Panc1 (cell line): ENCODE results near the gene KRT73. TPM values are rescaled to one million over a fixed set of nuclear protein-coding genes. Genes with fewer than 3 reads are reported as not detected.

Experiments used
- ATAC-seq: fragments of 200-7000 bp; cut with Tn5 transposase; 2 replicates; pipeline ENCODE4 v1.9.1; 2020; ENCODE audit warnings: mild to moderate bottlenecking, moderate library complexity
- BruUV-seq: library from RNA; stranded (reverse); fragments of 400-500 nt; replicated peaks from 2 replicates; lab custom pipeline; 2021; lab: Mats Ljungman, UMichigan
- CTCF ChIA-PET: fragments of 300-600 bp; sonication (Branson Sonifier 250); formaldehyde crosslinking; loops from one replicate; lab custom pipeline; 2022; ENCODE audit warnings: antibody characterized with exemption; lab: Charles Lee
- POLR2A ChIA-PET: fragments of 300-600 bp; sonication (Branson Sonifier 250); formaldehyde crosslinking; loops from one replicate; lab custom pipeline; 2022; ENCODE audit warnings: antibody characterized with exemption; lab: Charles Lee
- DNase-seq: peaks from one replicate; pipeline ENCODE4 v3.0.0-alpha.2; 2010; ENCODE audit warnings: low read depth, low spot score
- H3K27ac ChIP-seq: 2 replicates; pipeline ENCODE4 v1.5.1; 2011; ENCODE audit warnings: mild to moderate bottlenecking, low read length, inconsistent platforms
- H3K27me3 ChIP-seq: fragments of 200-500 bp; sonication (Bioruptor generic); 2 replicates; pipeline ENCODE4 v1.6.0; 2014; ENCODE audit warnings: low read length, inconsistent platforms; ENCODE audit not compliant: control insufficient read depth, insufficient read depth
- H3K36me3 ChIP-seq: fragments of 200-500 bp; sonication (Bioruptor generic); 2 replicates; pipeline ENCODE4 v1.5.1; 2014; ENCODE audit warnings: inconsistent platforms, mild to moderate bottlenecking, low read length, moderate library complexity; ENCODE audit not compliant: control insufficient read depth, insufficient read depth
- H3K4me1 ChIP-seq: 2 replicates; pipeline ENCODE4 v1.5.1; 2011; ENCODE audit warnings: inconsistent platforms, mild to moderate bottlenecking, low read length, moderate library complexity; ENCODE audit not compliant: control insufficient read depth, insufficient read depth
- H3K4me3 ChIP-seq, 2 experiments: 2 replicates each; pipeline ENCODE4 v1.5.1; 2011 to 2012; ENCODE audit warnings: low read depth in 2 of 2, low read length in 2 of 2, mild to moderate bottlenecking in 2 of 2, inconsistent platforms in 1 of 2, moderate library complexity in 1 of 2
- H3K9me3 ChIP-seq: fragments of 200-500 bp; sonication (Bioruptor generic); 2 replicates; pipeline ENCODE4 v1.5.1; 2014; ENCODE audit warnings: low read depth, mild to moderate bottlenecking, inconsistent platforms, low read length, moderate library complexity; ENCODE audit not compliant: control insufficient read depth, insufficient read depth
- CTCF ChIP-seq: fragments of 450-650 bp; IDR thresholded peaks from 2 replicates; pipeline ENCODE4 v1.5.1; 2017; ENCODE audit warnings: mild to moderate bottlenecking
- POLR2AphosphoS5 ChIP-seq: IDR thresholded peaks from 2 replicates; pipeline ENCODE4 v1.6.1; 2012; ENCODE audit warnings: mild to moderate bottlenecking, low read depth, low read length, moderate library complexity
- REST ChIP-seq, 2 experiments: IDR thresholded peaks; 2 replicates each; pipeline ENCODE4 v1.6.1; 2011 to 2012; ENCODE audit warnings: low read depth in 2 of 2, control low read depth in 1 of 2, low read length in 1 of 2, mild to moderate bottlenecking in 1 of 2, moderate library complexity in 1 of 2; ENCODE audit not compliant: insufficient read depth in 1 of 2
- SIN3A ChIP-seq: IDR thresholded peaks from 2 replicates; pipeline ENCODE4 v1.6.1; 2012; ENCODE audit warnings: low read depth, mild to moderate bottlenecking, low read length, moderate library complexity, borderline replicate concordance; ENCODE audit not compliant: insufficient read depth
- TCF7L2 ChIP-seq: IDR thresholded peaks from 2 replicates; pipeline ENCODE4 v1.6.1; 2011; ENCODE audit warnings: mild to moderate bottlenecking, low read depth, low read length, inconsistent platforms
- in situ Hi-C: cut with HindIII; loops from 2 replicates; pipeline ENCODE4 v1.10.0; 2016; ENCODE audit warnings: low sequenced_read_pairs, low pct_unique_long_range_greater_than_20kb
- intact Hi-C: fragments of 100-400 bp; cut with micrococcal nuclease; formaldehyde crosslinking; loops from one replicate; pipeline ENCODE4 v1.10.0; 2022; ENCODE audit not compliant: unreplicated experiment
- total RNA-seq: library from RNA; stranded (reverse); gene quantifications from one replicate; pipeline ENCODE4 v1.2.1, GENCODE V29; 2021; ENCODE audit not compliant: unreplicated experiment

The KRT73 gene
- total RNA-seq, 1 experiment from 2014 or later = not detected

GRCh38 chr12:52628111-52628507 lies 9.8 kb upstream of the KRT73 start:
- H3K4me3 ChIP-seq = no peak overlapping the region
- H3K36me3 ChIP-seq = no peaks in the 10 kb centered on the region
- no peak overlapping the region for H3K27ac ChIP-seq
- in situ Hi-C loops = no loop called here
- intact Hi-C loops = no loop called here
- H3K27me3 ChIP-seq = peaks cover 23% of the 10 kb centered on the region
- H3K4me1 ChIP-seq = no peaks in the 10 kb centered on the region
- POLR2A ChIA-PET = no interaction called here
- CTCF ChIA-PET = no interaction called here
- TF ChIP-seq POLR2AphosphoS5 = no peak
- ATAC-seq = no peak
- no peak for DNase-seq
- BruUV-seq = no TSS peak
- no peaks in the 10 kb centered on the region for H3K9me3 ChIP-seq

GRCh38 chr12:52627395-52628110 lies 9.2 kb upstream of the KRT73 start:
- intact Hi-C loops = no loop called here
- TF ChIP-seq SIN3A = no peak
- no peak for TF ChIP-seq TCF7L2
- no peak for TF ChIP-seq REST (IDR thresholded peaks at IDR 0.05; ENCODE audit: insufficient read depth in 1 of 2, low read depth in 2 of 2, low read length in 1 of 2)
- TF ChIP-seq CTCF = no peak
- TF ChIP-seq POLR2AphosphoS5 = no peak
- no peaks in the 10 kb centered on the region for H3K9me3 ChIP-seq
- ChIA-PET POLR2A (no interaction called here), CTCF (no interaction called here)
- BruUV-seq = no TSS peak
- H3K4me1 ChIP-seq = no peaks in the 10 kb centered on the region
- in situ Hi-C loops = no loop called here
- peaks cover 25% of the 10 kb centered on the region for H3K27me3 ChIP-seq
- no peak overlapping the region for H3K4me3 ChIP-seq
- H3K36me3 ChIP-seq = no peaks in the 10 kb centered on the region
- DNase-seq (no peak), ATAC-seq (no peak)
- H3K27ac ChIP-seq = no peak overlapping the region

- TF ChIP-seq REST (IDR thresholded peaks at IDR 0.05; ENCODE audit: insufficient read depth in 1 of 2, low read depth in 2 of 2, low read length in 1 of 2) (no peak), SIN3A (no peak), TCF7L2 (no peak), POLR2AphosphoS5 (no peak), CTCF (no peak)
- Histone ChIP-seq H3K4me1 (no peaks in the 10 kb centered on the region), H3K27ac (no peak overlapping the region), H3K27me3 (peaks cover 28% of the 10 kb centered on the region), H3K4me3 (no peak overlapping the region), H3K9me3 (no peaks in the 10 kb centered on the region), H3K36me3 (no peaks in the 10 kb centered on the region)
- in situ Hi-C loops (no loop called here), intact Hi-C loops (no loop called here)
- CTCF ChIA-PET = no interaction called here
- no TSS peak for BruUV-seq
- POLR2A ChIA-PET = no interaction called here
- ATAC-seq (no peak), DNase-seq (no peak)
These were observed 4.0 kb upstream of the KRT73 start for GRCh38 chr12:52622349-52622748.
